NCI-H1105 treated with DMSO at 0.1 percent for 48 hours (cell line): ENCODE data around the gene TYRP1.
"Not testable (repeated sequence)": the region's sequence is repeated elsewhere in the genome, so short reads cannot be mapped to it uniquely, and the experiment has no call there.

ENCODE experiments used
- DNase-seq: peaks from one replicate; lab custom pipeline; 2025; lab: John Stamatoyannopoulos, UW

Gene TYRP1

DNA sequence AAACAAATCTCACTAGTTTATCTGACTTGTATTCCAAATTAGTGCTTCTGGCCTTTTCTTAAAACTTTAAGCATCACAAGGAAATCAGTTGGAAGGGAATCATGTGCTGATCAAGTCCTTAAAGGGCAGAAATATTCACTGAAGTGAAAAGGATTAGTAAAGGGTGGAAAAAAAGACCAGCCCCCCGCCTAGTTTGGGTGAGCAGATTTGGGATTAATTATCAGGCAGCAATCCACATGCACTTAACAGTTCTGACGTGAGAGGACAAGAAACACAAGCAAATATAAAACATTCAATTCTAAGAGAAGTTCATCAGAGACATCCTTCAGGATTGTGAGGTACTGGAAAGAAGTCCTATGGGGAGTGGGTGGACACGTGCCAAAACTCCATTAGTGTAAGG is at the start of gene TYRP1:
Gene TYRP1, plus strand, starts transcription at position 245 of the 400 bp plus-strand sequence. CDS start 612 bp downstream, outside the sequence.
- no peak for DNase-seq

- no peak for DNase-seq
These were observed 49.5 kb upstream of the TYRP1 start for GRCh38 chr9:12643686-12644085.

GRCh38 chr9:12648925-12649324 is 44.3 kb upstream of the TYRP1 start:
- DNase-seq, result no peak

DNA sequence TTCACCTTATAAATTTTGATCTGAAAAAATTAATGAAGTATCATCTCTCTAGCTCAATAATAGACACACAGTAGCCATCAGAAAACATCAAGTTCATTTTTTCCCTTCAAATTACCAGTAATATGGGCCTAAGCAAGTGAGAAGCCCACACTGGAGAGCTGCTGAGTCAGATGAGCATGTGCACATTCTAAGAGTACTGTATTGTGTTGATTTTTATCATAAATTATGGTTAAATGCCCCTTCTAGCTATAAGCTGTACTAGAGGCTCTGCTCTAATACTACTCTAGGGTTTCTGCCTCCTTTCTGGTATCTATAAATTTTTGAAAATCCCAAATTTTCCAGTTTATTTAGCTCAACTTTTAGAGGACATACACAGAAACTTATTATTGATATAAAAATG is 42.1 kb upstream of the TYRP1 start:
- DNase-seq, result no peak

- no peak for DNase-seq
These were observed 40.2 kb upstream of the TYRP1 start for GRCh38 chr9:12652973-12653372.

GRCh38 chr9:12656803-12657202 is 36.4 kb upstream of the TYRP1 start:
- DNase-seq, result no peak

DNA sequence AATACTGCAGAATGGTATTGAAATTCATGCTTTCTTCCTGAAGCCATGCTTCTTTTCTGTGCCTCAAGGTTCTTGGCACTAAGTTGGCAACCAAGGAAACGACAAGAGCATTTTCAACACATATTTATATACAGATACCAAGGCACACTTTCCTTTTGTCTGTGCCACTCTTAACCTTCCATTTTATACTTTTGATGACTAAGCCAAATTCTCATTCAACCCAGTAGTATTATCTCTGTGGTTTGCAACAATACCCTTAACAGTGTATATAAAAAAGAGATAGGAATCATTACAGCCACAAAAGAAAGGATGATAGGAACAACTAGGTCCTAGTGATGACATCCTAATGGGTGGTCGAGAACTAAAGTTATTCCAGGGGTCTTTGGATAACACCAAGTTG is 36.0 kb upstream of the TYRP1 start:
- no peak for DNase-seq

- DNase-seq, result no peak
These were observed 35.2 kb upstream of the TYRP1 start for GRCh38 chr9:12657998-12658397.

- no peak for DNase-seq
These were observed 34.5 kb upstream of the TYRP1 start for GRCh38 chr9:12658531-12659209.

DNA sequence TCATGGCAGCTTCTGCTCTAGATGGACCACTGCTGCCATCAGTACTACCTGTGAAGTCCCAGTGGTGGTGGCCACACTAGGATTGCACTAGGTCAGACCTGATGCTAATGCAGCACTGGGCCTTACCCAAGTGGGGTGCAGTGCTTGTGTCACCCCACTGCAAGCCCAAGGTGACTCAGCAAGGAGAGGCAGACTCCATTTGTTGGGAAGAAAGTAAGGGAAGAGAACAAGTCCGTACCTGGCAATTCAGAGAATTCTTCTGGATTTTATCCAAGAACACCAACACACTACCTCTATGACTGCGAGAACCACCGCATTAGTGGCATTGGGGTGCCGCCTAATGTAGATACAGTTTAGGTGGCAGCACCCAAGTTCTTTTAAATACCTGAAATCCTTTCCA is 34.0 kb upstream of the TYRP1 start:
- DNase-seq, result no peak

GRCh38 chr9:12666813-12667212 is 26.4 kb upstream of the TYRP1 start:
- DNase-seq, result no peak

DNA sequence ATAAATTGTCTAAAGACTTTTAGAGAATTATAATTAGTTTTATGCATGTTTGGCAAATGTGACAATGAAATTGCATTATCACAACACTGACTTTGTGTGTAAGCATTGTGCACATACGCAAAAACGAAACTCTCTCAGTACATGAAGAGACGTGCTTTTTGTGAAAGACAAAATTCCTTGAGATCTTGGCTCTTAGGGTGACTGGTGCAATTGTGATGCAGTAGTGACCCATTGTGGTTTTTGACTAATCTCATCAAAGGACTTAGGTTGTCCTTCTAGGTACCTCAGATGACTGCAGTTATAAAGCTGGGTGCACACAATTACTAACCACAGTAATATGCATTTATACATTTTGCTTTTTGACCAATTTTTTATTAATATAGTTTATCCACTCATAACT is 25.3 kb upstream of the TYRP1 start:
- no peak for DNase-seq

GRCh38 chr9:12670006-12670405 is 23.2 kb upstream of the TYRP1 start:
- no peak for DNase-seq

DNA sequence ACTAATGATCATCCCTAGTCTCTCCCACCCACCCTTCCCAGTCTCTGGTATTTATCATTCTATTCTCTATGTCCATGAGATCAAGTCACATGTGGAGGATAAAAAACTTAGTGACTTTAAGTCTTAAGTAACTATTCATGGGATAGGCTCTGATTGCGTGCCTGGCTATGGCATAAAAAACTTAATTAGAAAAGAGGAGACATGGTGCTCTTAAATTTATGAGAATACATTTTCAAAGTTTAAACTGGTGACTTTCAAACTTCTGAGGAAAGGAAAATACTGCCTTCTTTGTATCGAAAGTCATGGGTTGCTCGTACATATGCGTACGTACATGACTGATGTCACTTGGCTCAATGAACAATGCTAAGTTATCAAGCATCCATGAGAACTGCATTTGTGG is 18.2 kb upstream of the TYRP1 start:
- DNase-seq, result no peak

- not testable (repeated sequence) for DNase-seq
These were observed 15.6 kb upstream of the TYRP1 start for GRCh38 chr9:12677462-12678126.

DNA sequence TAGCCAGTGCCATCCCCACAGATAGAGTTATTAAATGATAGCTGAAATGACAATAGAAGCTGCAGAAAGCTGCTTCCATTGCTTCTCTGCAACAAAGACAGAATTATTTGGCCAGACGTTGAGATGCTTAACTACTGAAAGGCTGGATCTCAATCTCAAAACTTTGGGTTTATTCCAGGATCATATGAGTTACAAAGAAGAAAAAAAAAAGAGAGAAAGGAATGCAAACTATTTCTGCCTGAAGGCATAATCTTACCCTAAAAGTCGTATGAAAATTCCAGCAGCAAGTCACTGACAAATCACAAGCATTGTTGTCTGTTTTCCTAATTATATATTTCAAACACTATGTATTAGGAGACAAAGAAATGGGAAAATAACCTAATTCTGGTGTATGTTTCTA is 12.8 kb upstream of the TYRP1 start:
- DNase-seq, result no peak

GRCh38 chr9:12680757-12681156 is 12.4 kb upstream of the TYRP1 start:
- no peak for DNase-seq

DNA sequence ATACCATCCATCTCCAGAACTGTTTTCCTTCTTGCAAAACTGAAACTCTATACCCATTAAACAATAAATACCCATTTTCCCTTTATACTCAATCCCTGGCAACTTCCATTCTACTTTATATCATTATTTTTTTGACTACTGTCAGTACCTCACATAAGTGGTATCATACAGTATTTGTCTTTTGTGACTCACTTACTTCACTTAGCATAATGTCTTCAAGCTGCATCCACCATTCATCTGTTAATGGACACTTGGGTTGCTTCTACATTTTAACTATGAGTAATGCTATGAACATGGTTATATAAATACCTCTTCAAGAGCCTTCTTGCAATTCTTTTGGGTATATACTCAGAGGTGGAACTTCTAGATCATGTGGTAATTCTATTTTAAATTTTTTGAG is 11.6 kb upstream of the TYRP1 start:
- DNase-seq, result no peak

DNA sequence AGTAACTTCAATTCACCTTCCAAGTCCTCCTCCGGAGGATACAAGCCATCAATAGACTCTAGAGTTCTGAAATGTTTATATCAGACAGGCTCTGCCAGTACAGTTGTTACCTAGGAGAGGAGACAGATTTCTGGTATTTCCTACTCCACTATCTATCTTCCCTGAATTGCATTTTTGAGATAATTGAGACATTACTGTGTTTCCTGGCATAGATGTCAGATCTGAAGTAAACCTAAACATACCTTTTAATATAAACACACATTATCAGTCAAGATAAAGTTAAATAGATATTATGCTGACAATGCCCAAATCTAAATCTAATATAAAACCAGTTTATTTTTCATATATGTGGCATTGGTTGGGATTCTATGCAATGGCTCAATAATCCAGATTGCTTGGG is 8.2 kb upstream of the TYRP1 start:
- no peak for DNase-seq

GRCh38 chr9:12689233-12689632 is 4.0 kb upstream of the TYRP1 start:
- DNase-seq, result no peak

DNA sequence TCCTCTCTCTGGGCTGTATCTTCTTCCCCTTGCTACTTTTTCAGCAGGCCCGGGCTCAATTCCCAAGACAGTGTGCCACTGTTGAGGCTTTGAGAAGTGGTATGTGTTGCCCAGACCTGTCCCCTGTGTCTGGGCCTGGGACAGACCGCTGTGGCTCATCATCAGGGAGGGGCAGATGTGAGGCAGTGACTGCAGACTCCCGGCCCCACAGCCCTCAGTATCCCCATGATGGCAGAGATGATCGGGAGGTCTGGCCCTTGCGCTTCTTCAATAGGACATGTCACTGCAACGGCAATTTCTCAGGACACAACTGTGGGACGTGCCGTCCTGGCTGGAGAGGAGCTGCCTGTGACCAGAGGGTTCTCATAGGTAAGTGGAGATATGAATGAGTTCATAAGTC is 828 bp downstream of the TYRP1 start:
- no peak for DNase-seq

- no peak for DNase-seq
These were observed 2.3 kb downstream of the TYRP1 start for GRCh38 chr9:12695474-12695873.

DNA sequence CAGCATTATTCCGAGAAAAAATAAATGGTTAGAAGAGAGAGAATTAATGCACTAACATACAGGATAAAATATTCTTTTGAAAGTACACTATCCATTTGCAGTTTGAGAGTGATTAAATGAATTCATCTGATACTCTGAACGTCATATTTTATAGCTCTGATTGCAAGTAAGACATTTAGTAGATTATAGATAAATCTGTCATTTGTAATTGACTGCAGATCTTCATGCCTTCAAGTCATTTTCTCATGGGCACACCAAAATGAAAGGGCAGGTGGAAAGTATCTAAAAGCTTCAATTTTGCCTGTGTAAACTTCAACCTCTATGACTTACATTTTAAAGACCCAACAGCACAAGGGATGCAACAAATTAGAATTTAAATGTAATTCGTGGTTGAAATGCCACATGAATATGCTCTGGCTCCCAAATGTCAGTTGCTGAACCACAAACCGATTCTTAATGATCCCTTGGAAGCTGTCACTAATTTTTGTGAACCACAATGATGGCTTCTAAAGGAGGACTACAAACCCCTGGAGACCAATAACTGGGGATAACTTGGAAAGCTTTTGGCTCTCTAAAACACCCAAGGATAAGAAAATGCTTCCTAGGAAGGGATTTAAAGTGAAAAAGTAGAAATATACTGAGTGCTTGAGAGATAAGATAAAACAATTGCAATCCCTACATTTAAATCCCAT is 3.9 kb downstream of the TYRP1 start:
- DNase-seq, result peak; percentile 11
